HG02571 (cell line): ENCODE measurements around the gene AXDND1.
"Not testable (repeated sequence)": the region's sequence is repeated elsewhere in the genome, so short reads cannot be mapped to it uniquely, and the experiment has no call there.

ENCODE experiments used
- ATAC-seq: cut with Tn5 transposase; IDR thresholded peaks from one replicate; pipeline ENCODE4 v1.9.1; 2021; ENCODE audit warnings: mild to moderate bottlenecking, moderate library complexity; ENCODE audit not compliant: unreplicated experiment

Gene AXDND1

GRCh38 chr1:179459606-179460206 is 93.9 kb downstream of the AXDND1 start:
- ATAC-seq, result not testable (repeated sequence)

DNA sequence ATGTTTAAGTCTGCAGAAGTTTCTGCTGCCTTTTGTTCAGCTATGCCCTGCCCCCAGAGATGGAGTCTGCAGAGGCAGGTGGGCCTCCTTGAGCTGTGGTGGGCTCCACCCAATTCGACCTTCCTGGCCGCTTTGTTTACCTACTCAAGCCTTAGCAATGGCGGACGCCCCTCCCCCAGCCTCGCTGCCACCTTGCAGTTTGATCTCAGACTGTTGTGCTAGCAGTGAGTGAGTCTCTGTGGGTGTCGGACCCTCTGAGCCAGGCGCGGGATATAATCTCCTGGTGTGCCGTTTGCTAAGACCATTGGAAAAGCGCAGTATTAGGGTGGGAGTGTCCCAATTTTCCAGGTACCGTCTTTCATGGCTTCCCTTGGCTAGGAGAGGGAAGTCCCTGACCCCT is 99.9 kb downstream of the AXDND1 start:
- not testable (repeated sequence) for ATAC-seq

DNA sequence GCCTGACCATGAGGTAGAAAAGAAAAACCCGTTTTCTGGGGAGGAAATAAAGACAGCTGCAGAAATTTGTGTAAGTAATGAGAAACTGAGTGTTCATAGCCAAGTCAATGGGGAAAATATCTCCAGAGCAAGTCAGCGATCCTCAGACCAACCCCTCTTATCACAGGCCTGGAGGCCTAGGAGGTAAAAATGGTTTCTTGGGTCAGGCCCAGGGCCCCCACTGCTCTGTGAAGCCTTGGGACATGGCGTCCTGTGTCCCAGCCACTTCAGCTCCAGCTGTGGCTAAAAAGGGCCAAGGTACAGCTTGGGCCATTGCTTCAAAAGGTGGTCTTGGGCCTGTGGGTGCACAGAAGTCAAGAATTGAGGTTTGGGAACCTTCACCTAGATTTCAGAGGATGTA is 108.9 kb downstream of the AXDND1 start:
- ATAC-seq, result no peak

DNA sequence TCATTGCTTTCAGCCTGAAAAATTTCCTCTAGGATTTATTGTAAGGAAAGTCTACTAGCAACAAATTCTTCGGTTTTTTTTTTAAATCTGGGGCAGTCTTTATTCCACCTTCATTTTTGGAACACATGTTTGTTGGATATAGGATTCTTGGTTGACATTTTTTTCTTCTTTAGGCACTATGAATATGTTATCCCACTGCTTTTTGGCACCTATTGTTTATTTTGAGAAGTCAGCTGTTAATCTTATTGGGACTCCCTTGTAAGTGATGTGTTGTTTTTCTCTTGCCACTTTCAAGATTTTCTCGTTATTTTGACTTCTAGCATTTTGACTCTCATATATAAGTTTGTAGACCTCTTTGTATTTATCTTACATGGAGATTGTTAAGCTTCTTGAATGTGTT is 110.7 kb downstream of the AXDND1 start:
- no peak for ATAC-seq

DNA sequence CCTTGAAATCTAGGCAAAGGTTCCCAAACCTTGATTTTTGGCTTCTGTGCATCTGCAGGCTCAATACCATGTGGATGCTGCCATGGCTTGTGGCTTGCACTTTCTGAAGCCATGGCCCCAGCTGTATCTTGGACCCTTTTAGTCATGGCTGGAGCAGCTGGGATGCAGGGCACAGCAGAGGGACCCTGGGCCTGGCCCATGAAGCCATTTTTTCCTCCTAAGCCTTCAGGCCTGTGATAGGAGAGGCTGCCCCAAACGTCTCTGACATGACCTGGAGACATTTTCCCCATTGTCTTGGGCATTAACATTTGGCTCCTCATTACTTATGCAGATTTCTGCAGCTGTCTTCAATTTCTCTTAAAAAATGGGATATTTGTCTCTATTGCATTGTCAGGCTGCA is 112.6 kb downstream of the AXDND1 start:
- ATAC-seq, result no peak

- ATAC-seq, result no peak
Measured at GRCh38 chr1:179490611-179491010, 124.8 kb downstream of the AXDND1 start.

DNA sequence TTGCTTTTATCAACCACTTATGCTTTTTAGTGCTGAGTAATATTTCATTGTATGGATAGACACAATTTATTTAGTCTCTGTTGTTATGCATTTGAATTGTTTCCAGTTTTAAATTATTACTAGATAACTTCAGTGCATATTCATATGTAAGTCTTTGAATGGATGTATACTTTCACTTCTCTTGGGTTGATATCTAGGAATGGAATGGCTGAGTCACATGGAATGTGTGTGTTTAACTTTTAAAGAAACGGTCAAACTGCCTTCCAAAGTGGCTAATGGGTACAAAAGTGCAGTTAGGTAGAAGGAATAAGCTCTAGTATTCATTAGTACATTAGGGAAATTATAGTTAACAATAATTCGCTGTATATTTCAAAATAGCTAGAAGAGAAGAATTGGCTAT is 127.6 kb downstream of the AXDND1 start:
- no peak for ATAC-seq

DNA sequence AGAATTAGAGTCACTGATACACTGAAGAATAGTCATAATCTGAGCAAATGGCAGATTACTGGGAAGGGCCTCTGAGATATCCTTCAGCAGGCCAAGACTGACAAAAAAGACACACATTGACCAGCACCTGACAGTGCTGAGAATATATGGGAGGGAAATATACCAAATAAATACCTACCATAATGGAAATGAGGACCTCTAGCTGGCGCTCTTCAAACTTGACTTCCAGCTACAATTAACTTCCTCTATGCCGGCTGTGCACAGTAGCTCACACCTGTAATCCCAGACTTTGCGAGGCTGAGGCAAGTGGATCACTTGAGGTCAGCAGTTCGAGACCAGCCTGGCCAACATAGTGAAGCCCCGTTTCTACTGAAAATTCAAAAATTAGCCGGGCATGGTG is 140.4 kb downstream of the AXDND1 start:
- ATAC-seq, result no peak

GRCh38 chr1:179509384-179509783 is 143.6 kb downstream of the AXDND1 start:
- no peak for ATAC-seq

DNA sequence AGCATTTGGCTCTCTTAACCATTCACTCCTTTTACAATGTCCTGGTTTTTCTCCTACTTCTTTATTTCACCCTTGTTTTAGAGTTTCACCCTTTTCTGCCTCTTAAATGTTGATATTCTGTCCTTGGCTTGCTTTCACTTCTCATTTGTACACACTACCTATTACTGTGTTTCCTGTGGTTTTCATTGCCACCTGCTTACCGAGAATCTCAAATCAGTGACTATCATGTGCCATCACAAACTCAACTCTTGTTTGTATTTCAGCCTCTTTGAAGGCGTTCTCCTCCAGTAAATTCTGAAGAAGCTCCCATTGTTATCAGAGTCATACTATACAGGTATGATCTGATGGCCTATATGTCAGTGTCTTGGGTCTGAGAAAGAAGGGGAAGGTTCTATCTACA is 144.3 kb downstream of the AXDND1 start:
- no peak for ATAC-seq

DNA sequence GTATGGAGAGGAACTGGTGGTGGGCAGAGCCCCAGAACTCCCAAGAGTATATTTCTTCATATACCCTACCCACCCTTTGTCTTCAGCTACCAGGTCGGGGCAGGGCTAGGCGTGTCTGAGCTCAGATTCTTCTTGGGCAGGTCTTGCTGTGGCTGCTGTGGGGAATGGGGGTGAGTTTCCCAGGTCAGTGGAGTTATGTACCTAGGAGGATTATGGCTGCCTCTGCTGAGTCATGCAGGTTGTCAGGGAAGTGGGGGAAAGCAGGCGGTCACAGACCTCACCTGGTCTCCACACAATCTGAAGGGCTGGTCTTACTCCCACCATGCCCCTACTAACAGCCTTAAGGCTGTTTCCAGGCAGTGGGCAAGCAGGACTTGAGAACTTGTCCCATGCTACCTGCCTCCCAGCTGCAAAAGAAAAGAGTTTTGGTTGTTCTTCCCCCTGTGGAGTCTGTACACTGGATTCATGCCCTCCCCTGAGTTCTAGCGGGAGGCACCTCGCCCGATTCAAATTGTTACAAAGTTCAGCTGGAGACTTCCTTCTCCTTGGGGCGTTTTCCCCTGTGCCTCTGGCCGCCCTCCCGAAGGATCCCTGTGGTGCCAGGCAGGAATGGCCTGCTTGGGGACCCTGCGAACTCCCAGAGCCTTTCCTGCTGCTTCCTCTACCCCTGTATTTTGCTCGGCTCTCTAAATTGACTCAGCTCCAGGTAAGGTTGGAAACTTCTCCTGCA is 151.4 kb downstream of the AXDND1 start:
- no peak for ATAC-seq

GRCh38 chr1:179518544-179518943 is 152.8 kb downstream of the AXDND1 start:
- ATAC-seq, result not testable (repeated sequence)

DNA sequence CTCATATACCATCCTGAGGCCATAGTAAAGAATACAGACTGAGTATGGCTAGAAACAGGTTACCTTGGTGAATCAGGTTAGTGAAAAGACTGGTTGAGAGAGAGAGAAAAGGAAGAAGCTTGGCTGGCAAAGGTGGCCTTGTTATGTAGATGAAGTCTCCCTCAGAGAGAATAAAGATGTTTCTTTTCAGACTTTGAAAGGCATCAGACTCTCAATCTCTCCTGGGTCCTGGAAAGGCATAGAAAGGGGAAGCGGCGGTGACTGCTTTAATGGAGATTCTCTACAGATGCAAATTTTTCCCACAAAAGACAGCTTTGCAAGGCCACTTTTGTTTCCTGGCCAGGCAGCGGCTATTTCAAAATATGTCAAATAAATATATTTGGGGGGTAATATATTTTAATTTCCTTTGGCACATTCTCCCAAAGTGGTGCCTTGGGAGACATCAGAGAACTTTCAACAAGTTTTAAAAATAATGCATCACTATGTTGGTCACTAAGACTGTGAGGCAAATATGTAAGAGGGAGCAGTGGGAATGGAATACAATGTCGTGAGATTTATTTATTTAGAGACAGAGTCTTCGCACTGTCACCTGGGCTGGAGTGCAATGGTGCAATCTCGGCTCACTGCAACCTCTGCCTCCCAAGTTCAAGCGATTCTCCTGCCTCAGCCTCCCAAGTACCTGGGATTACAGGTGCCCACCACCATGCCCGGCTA is 163.9 kb downstream of the AXDND1 start:
- ATAC-seq, result no peak

GRCh38 chr1:179530352-179530751 is 164.6 kb downstream of the AXDND1 start:
- no peak for ATAC-seq

- no peak for ATAC-seq
Measured at GRCh38 chr1:179541774-179542173, 176.0 kb downstream of the AXDND1 start.

- ATAC-seq, result no peak
Measured at GRCh38 chr1:179545321-179545720, 179.6 kb downstream of the AXDND1 start.

GRCh38 chr1:179547021-179547535 is 181.3 kb downstream of the AXDND1 start:
- no peak for ATAC-seq

- no peak for ATAC-seq
Measured at GRCh38 chr1:179548666-179549367, 183.0 kb downstream of the AXDND1 start.

- ATAC-seq, result no peak
Measured at GRCh38 chr1:179549368-179549700, 183.6 kb downstream of the AXDND1 start.

DNA sequence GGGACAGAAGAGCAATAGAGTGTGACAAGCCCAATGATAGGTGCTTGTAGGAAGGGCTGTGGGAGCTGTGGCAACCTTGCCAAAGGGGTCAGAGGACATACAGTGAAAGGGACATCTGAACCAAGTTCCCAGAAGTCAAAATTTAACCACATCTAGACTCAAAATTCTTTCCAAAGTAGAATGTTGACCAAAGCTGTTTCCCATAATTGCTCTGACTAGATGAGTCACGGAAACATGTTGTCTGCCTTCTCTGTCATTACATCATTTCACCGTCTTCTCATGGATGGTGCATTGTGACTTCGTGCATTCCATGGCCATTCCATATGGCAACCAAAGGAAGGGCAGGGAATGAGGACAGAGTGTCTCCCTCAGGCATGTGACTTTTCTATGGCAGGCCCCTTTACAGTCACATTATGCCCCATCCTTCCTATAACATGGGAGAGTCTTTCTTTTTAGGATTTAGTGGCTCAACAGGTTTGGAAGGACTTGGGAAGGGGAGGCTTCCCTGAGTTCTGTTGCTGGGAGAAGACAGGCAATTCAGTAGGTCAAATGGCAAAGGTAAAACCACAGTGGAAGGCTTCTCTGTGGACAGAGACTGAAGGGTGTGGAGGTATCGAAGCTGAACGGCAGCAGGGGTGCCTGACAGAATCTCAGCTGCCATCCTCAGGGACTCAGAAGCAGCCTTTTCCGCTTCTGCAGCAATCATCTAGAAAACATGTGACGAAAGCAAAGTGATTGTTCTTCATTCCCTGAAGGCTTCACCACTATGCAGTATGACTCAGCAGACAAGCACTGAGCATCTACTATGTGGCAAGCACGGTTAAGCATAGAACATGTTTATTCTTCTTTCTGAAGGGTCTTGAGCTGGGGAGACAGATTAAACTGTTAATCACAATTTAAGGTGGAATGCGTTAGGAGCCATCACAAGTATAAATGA is 185.2 kb downstream of the AXDND1 start:
- ATAC-seq, result no peak
